Measurements from ENCODE around the gene PEF1. TPM values are rescaled to one million over a fixed set of nuclear protein-coding genes. Genes with fewer than 3 reads are reported as not detected.

PEF1 gene
- total RNA-seq, 2 experiments from 2014 or later: 56.1 to 67.7 TPM

DNA sequence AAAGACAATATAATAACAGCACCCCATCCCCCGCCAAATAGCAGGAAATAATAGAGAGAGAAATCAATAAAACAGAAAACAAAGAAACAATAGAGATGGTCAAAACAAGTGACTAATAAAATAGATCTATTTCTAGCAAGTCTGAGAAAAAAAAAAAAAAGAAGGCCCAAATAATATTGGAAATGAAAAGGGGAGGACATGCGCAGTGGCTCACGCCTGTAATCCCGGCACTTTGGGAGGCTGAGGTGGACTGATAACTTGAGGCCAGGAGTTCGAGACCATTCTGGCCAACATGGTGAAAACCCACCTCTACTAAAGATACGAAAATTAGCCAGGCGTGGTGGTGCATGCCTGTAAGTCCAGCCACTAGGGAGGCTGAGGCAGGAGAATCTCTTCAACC, 45.7 kb downstream of the PEF1 start:
- no TSS peak for BruUV-seq (replicated peaks)
- no peak overlapping the region for H3K4me3 ChIP-seq (ENCODE audit: low read depth, low read length, poor library complexity, severe bottlenecking)
- CTCF ChIA-PET (ENCODE audit: unreplicated experiment): no interaction called here
- no peak overlapping the region for H2AFZ ChIP-seq (ENCODE audit: low read length)
- POLR2A ChIA-PET: no interaction called here
- intact Hi-C loops (cut with micrococcal nuclease; ENCODE audit: unreplicated experiment): no loop called here
- DNase-seq (ENCODE audit: low spot score): no peak
- H3K4me2 ChIP-seq (ENCODE audit: low read length): no peak overlapping the region
- H3K36me3 ChIP-seq (ENCODE audit: insufficient read depth, low read length): no peaks in the 10 kb centered on the region
- no peak for TF ChIP-seq EZH2phosphoT487 (IDR thresholded peaks at IDR 0.05; ENCODE audit: borderline replicate concordance, low read depth, low read length)
- TF ChIP-seq, protein P1, sequence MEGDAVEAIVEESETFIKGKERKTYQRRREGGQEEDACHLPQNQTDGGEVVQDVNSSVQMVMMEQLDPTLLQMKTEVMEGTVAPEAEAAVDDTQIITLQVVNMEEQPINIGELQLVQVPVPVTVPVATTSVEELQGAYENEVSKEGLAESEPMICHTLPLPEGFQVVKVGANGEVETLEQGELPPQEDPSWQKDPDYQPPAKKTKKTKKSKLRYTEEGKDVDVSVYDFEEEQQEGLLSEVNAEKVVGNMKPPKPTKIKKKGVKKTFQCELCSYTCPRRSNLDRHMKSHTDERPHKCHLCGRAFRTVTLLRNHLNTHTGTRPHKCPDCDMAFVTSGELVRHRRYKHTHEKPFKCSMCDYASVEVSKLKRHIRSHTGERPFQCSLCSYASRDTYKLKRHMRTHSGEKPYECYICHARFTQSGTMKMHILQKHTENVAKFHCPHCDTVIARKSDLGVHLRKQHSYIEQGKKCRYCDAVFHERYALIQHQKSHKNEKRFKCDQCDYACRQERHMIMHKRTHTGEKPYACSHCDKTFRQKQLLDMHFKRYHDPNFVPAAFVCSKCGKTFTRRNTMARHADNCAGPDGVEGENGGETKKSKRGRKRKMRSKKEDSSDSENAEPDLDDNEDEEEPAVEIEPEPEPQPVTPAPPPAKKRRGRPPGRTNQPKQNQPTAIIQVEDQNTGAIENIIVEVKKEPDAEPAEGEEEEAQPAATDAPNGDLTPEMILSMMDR (conservative IDR thresholded peaks at IDR 0.05; ENCODE audit: low read length): no peak
- H3K4me1 ChIP-seq (ENCODE audit: insufficient read depth, low read length, poor library complexity, severe bottlenecking): no peaks in the 10 kb centered on the region
- H3K79me2 ChIP-seq (ENCODE audit: insufficient read depth, low read depth, low read length): no peaks in the 10 kb centered on the region
- no peaks in the 10 kb centered on the region for H3K9me3 ChIP-seq (ENCODE audit: low read length)
- H3K9me2 ChIP-seq (ENCODE audit: insufficient read depth, low read length): no peaks in the 10 kb centered on the region
- no peaks in the 10 kb centered on the region for H4K20me1 ChIP-seq (ENCODE audit: insufficient read depth, low read length)
- no peak overlapping the region for H3K27ac ChIP-seq (ENCODE audit: low read depth, low read length, poor library complexity, severe bottlenecking)

- Histone ChIP-seq H3K4me1 (ENCODE audit: insufficient read depth, low read length, poor library complexity, severe bottlenecking) (no peaks in the 10 kb centered on the region), H4K20me1 (ENCODE audit: insufficient read depth, low read length) (no peaks in the 10 kb centered on the region), H3K9me3 (ENCODE audit: low read length) (no peaks in the 10 kb centered on the region), H3K27ac (ENCODE audit: low read depth, low read length, poor library complexity, severe bottlenecking) (no peak overlapping the region), H3K9me2 (ENCODE audit: insufficient read depth, low read length) (no peaks in the 10 kb centered on the region), H3K36me3 (ENCODE audit: insufficient read depth, low read length) (no peaks in the 10 kb centered on the region), H3K4me3 (ENCODE audit: low read depth, low read length, poor library complexity, severe bottlenecking) (no peak overlapping the region), H2AFZ (ENCODE audit: low read length) (no peak overlapping the region), H3K4me2 (ENCODE audit: low read length) (no peak overlapping the region), H3K79me2 (ENCODE audit: insufficient read depth, low read depth, low read length) (no peaks in the 10 kb centered on the region)
- no peak for DNase-seq (ENCODE audit: low spot score)
- ChIA-PET CTCF (ENCODE audit: unreplicated experiment) (no interaction called here), POLR2A (no interaction called here)
- no TSS peak for BruUV-seq (replicated peaks)
- TF ChIP-seq EZH2phosphoT487 (IDR thresholded peaks at IDR 0.05; ENCODE audit: borderline replicate concordance, low read depth, low read length): no peak
- TF ChIP-seq, protein P1 (conservative IDR thresholded peaks at IDR 0.05; ENCODE audit: low read length): no peak
- intact Hi-C loops (cut with micrococcal nuclease; ENCODE audit: unreplicated experiment): no loop called here
Observed at GRCh38 chr1:31596737-31597097, 48.0 kb downstream of the PEF1 start.

GRCh38 chr1:31595836-31596736, 48.6 kb downstream of the PEF1 start:
- H4K20me1 ChIP-seq (ENCODE audit: insufficient read depth, low read length): no peaks in the 10 kb centered on the region
- H3K36me3 ChIP-seq (ENCODE audit: insufficient read depth, low read length): no peaks in the 10 kb centered on the region
- no peak for TF ChIP-seq EZH2phosphoT487 (IDR thresholded peaks at IDR 0.05; ENCODE audit: borderline replicate concordance, low read depth, low read length)
- TF ChIP-seq, protein P1 (conservative IDR thresholded peaks at IDR 0.05; ENCODE audit: low read length): no peak
- H2AFZ ChIP-seq (ENCODE audit: low read length): no peak overlapping the region
- no TSS peak for BruUV-seq (replicated peaks)
- no peak for DNase-seq (ENCODE audit: low spot score)
- ChIA-PET CTCF (ENCODE audit: unreplicated experiment) (no interaction called here), POLR2A (no interaction called here)
- no peaks in the 10 kb centered on the region for H3K9me3 ChIP-seq (ENCODE audit: low read length)
- no peaks in the 10 kb centered on the region for H3K4me1 ChIP-seq (ENCODE audit: insufficient read depth, low read length, poor library complexity, severe bottlenecking)
- no peaks in the 10 kb centered on the region for H3K79me2 ChIP-seq (ENCODE audit: insufficient read depth, low read depth, low read length)
- no peaks in the 10 kb centered on the region for H3K9me2 ChIP-seq (ENCODE audit: insufficient read depth, low read length)
- no peak overlapping the region for H3K27ac ChIP-seq (ENCODE audit: low read depth, low read length, poor library complexity, severe bottlenecking)
- intact Hi-C loops (cut with micrococcal nuclease; ENCODE audit: unreplicated experiment): no loop called here
- no peak overlapping the region for H3K4me2 ChIP-seq (ENCODE audit: low read length)
- H3K4me3 ChIP-seq (ENCODE audit: low read depth, low read length, poor library complexity, severe bottlenecking): no peak overlapping the region

Data from OCI-LY7 (cell line).